NB4 (cell line): Measurements from ENCODE around the gene ABCG1.

Experiments used
- MYC ChIP-seq: IDR thresholded peaks from 2 replicates; pipeline ENCODE4 v1.6.1; 2011; ENCODE audit warnings: low read depth, low read length
- TF ChIP-seq, protein P1 (sequence below): IDR thresholded peaks from one replicate; pipeline ENCODE4 v1.5.1; 2012; ENCODE audit warnings: low read depth, low read length
- TF ChIP-seq, protein P2 (sequence below): IDR thresholded peaks from 2 replicates; pipeline ENCODE4 v1.6.1; 2011; ENCODE audit warnings: low read depth, low read length

- TF ChIP-seq, protein P1, sequence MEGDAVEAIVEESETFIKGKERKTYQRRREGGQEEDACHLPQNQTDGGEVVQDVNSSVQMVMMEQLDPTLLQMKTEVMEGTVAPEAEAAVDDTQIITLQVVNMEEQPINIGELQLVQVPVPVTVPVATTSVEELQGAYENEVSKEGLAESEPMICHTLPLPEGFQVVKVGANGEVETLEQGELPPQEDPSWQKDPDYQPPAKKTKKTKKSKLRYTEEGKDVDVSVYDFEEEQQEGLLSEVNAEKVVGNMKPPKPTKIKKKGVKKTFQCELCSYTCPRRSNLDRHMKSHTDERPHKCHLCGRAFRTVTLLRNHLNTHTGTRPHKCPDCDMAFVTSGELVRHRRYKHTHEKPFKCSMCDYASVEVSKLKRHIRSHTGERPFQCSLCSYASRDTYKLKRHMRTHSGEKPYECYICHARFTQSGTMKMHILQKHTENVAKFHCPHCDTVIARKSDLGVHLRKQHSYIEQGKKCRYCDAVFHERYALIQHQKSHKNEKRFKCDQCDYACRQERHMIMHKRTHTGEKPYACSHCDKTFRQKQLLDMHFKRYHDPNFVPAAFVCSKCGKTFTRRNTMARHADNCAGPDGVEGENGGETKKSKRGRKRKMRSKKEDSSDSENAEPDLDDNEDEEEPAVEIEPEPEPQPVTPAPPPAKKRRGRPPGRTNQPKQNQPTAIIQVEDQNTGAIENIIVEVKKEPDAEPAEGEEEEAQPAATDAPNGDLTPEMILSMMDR, result no peak
- TF ChIP-seq, protein P2, sequence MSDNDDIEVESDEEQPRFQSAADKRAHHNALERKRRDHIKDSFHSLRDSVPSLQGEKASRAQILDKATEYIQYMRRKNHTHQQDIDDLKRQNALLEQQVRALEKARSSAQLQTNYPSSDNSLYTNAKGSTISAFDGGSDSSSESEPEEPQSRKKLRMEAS, result no peak
- no peak for TF ChIP-seq MYC
Observed at GRCh38 chr21:42271065-42271464, 52.1 kb downstream of the ABCG1 start.
